Stomach (tissue), 4 donors: ENCODE results near the gene USP53.

Experiments used
- CTCF ChIP-seq, 7 experiments: fragments of 450-650 bp in 4 of 7; fragments of 200-600 bp in 3 of 7; sonication (generic) in 3 of 7; IDR thresholded peaks; one replicate each; pipeline ENCODE4 v1.5.1; 2016 to 2019; ENCODE audit warnings: antibody characterized with exemption in 7 of 7, control low read depth in 2 of 7, mild to moderate bottlenecking in 1 of 7
- POLR2AphosphoS5 ChIP-seq, 3 donors: sonication (generic); formaldehyde crosslinking; IDR thresholded peaks; one replicate each; pipeline ENCODE4 v1.6.1; 2016; ENCODE audit warnings: antibody characterized with exemption in 3 of 3

GRCh38 chr4:119209586-119209985, 2.9 kb upstream of the USP53 start:
- TF ChIP-seq CTCF (IDR thresholded peaks at IDR 0.05) (no peak), POLR2AphosphoS5 (IDR thresholded peaks at IDR 0.05) (no peak)
